Endothelial cell of umbilical vein (primary cell): ENCODE results near the gene GABRQ. TPM values are rescaled to one million over a fixed set of nuclear protein-coding genes. Genes with fewer than 3 reads are reported as not detected.

Source experiments
- Bru-seq: library from RNA; stranded (reverse); fragments of 400-500 nt; gene quantifications from one replicate; lab custom pipeline; 2021; lab: Mats Ljungman, UMichigan
- BruChase-seq, 2 experiments: library from RNA; stranded (reverse); fragments of 400-500 nt; gene quantifications; one replicate each; lab custom pipeline; 2021; lab: Mats Ljungman, UMichigan
- BruUV-seq: library from RNA; stranded (reverse); fragments of 400-500 nt; replicated peaks from 2 replicates; lab custom pipeline; 2021; lab: Mats Ljungman, UMichigan
- CTCF ChIA-PET: fragments of 300-600, 350-600 bp; sonication (Branson Sonifier 250); formaldehyde crosslinking; loops from one replicate; lab custom pipeline; 2021; ENCODE audit warnings: antibody characterized with exemption, inconsistent platforms; lab: Charles Lee
- POLR2A ChIA-PET: fragments of 300-600, 350-600 bp; sonication (Branson Sonifier 250); formaldehyde crosslinking; loops from one replicate; lab custom pipeline; 2021; ENCODE audit warnings: antibody characterized with exemption, inconsistent platforms; lab: Charles Lee
- DNase-seq: peaks from one replicate; pipeline ENCODE4 v3.0.0-alpha.2; 2011; ENCODE audit warnings: low read depth, low spot score
- FAIRE-seq: peaks from 2 replicates; lab custom pipeline; 2011; peaks lifted over from hg19 to GRCh38; lab: Jason Lieb, UNC
- H2AFZ ChIP-seq: 2 replicates; pipeline ENCODE4 v1.6.0; 2012; ENCODE audit warnings: low read depth, low read length, control low read depth, inconsistent platforms
- H3K27ac ChIP-seq: 2 replicates; pipeline ENCODE4 v1.5.1; 2011; ENCODE audit warnings: low read depth, mild to moderate bottlenecking, control low read depth, low read length, moderate library complexity; ENCODE audit not compliant: insufficient read depth
- H3K27me3 ChIP-seq, 2 experiments: 2 replicates each; pipeline versions ENCODE4 v1.6.0 to v1.6.1; 2011; ENCODE audit warnings: low read length in 2 of 2, mixed read lengths in 1 of 2; ENCODE audit not compliant: control insufficient read depth in 2 of 2, insufficient read depth in 2 of 2
- H3K36me3 ChIP-seq, 2 experiments: 2 replicates in 1 of 2; 3 replicates in 1 of 2; pipeline ENCODE4 v1.5.1; 2011; ENCODE audit warnings: low read length in 2 of 2, mild to moderate bottlenecking in 1 of 2, moderate library complexity in 1 of 2; ENCODE audit not compliant: control insufficient read depth in 2 of 2, insufficient read depth in 2 of 2; ENCODE audit errors: extremely low read depth in 1 of 2
- H3K4me1 ChIP-seq: 3 replicates; pipeline ENCODE4 v1.5.1; 2011; ENCODE audit warnings: mild to moderate bottlenecking, low read length; ENCODE audit not compliant: control insufficient read depth, insufficient read depth; ENCODE audit errors: extremely low read depth
- H3K4me2 ChIP-seq: 2 replicates; pipeline ENCODE4 v1.6.1; 2011; ENCODE audit warnings: low read length, control low read depth, mixed read lengths; ENCODE audit not compliant: insufficient read depth
- H3K4me3 ChIP-seq, 3 experiments: fragments of 200-600 bp in 1 of 3; sonication (generic), shearing (Covaris generic) in 1 of 3; replicated peaks in 1 of 3; 2 replicates each; pipeline ENCODE4 v1.5.1; 2011 to 2016; ENCODE audit warnings: control low read depth in 3 of 3, low read length in 3 of 3, mild to moderate bottlenecking in 2 of 3, inconsistent platforms in 1 of 3, low read depth in 1 of 3, moderate library complexity in 1 of 3; ENCODE audit not compliant: insufficient read depth in 1 of 3
- H3K79me2 ChIP-seq: 2 replicates; pipeline ENCODE4 v1.6.0; 2012; ENCODE audit warnings: low read length, inconsistent platforms; ENCODE audit not compliant: control insufficient read depth, insufficient read depth
- H3K9ac ChIP-seq: replicated peaks from 2 replicates; pipeline ENCODE3; 2011; ENCODE audit warnings: low read length, control low read depth; ENCODE audit not compliant: insufficient read depth; ENCODE audit errors: extremely low read depth
- H3K9me1 ChIP-seq: replicated peaks from 3 replicates; pipeline ENCODE4 v1.6.0; 2011; ENCODE audit warnings: mild to moderate bottlenecking, low read length; ENCODE audit not compliant: control insufficient read depth, insufficient read depth; ENCODE audit errors: extremely low read depth
- H3K9me3 ChIP-seq: replicated peaks from 2 replicates; pipeline ENCODE4 v1.5.1; 2012; ENCODE audit warnings: low read length, inconsistent platforms; ENCODE audit not compliant: control insufficient read depth, insufficient read depth
- H4K20me1 ChIP-seq: replicated peaks from 2 replicates; pipeline ENCODE3; 2011; ENCODE audit warnings: mild to moderate bottlenecking, low read length; ENCODE audit not compliant: control insufficient read depth, insufficient read depth; ENCODE audit errors: extremely low read depth
- EZH2 ChIP-seq: IDR thresholded peaks from 2 replicates; pipeline ENCODE4 v1.6.1; 2012; ENCODE audit warnings: borderline replicate concordance, low read depth, mild to moderate bottlenecking, moderate library complexity, low read length, inconsistent platforms; ENCODE audit not compliant: severe bottlenecking
- FOS ChIP-seq: IDR thresholded peaks from 2 replicates; pipeline ENCODE4 v1.6.1; 2011; ENCODE audit warnings: mild to moderate bottlenecking, low read length, moderate library complexity, borderline replicate concordance; ENCODE audit not compliant: insufficient read depth
- GATA2 ChIP-seq: IDR thresholded peaks from 2 replicates; pipeline ENCODE4 v1.7.0; 2011; ENCODE audit warnings: low read depth, mild to moderate bottlenecking, moderate library complexity, mixed read lengths, low read length; ENCODE audit not compliant: insufficient read length, insufficient read depth
- JUN ChIP-seq: IDR thresholded peaks from 2 replicates; pipeline ENCODE4 v1.6.1; 2011; ENCODE audit warnings: borderline replicate concordance, low read depth; ENCODE audit not compliant: insufficient read length, insufficient read depth
- MYC ChIP-seq: IDR thresholded peaks from one replicate; pipeline ENCODE4 v1.6.1; 2011; ENCODE audit warnings: mild to moderate bottlenecking, low read depth, low read length
- POLR2A ChIP-seq: IDR thresholded peaks from 2 replicates; pipeline ENCODE4 v1.6.1; 2012; ENCODE audit warnings: low read depth, mild to moderate bottlenecking, control low read depth, low read length
- POLR2AphosphoS5 ChIP-seq: IDR thresholded peaks from 2 replicates; pipeline ENCODE4 v1.6.1; 2012; ENCODE audit warnings: low read depth, mild to moderate bottlenecking, control low read depth, low read length, moderate library complexity; ENCODE audit not compliant: insufficient read depth
- dilution Hi-C: fragments of 300-500 bp; cut with MboI; formaldehyde crosslinking; loops from one replicate; pipeline ENCODE4 v1.15.0; 2019; ENCODE audit warnings: low sequenced_read_pairs; ENCODE audit not compliant: extremely low pct_ligation_motif_present
- intact Hi-C: fragments of 100-400 bp; cut with micrococcal nuclease; formaldehyde crosslinking; loops from one replicate; pipeline ENCODE4 v1.10.0; 2022
- long read RNA-seq: library from polyadenylated mRNA; stranded (forward); transcript quantifications from one replicate; pipeline ENCODE4 v2.0.0, GENCODE V29; 2021
- polyA minus RNA-seq, 3 experiments: library from RNA; depleted of rRNA, polyadenylated mRNA; stranded (reverse); fragments of >200 nt; gene quantifications; 1 replicate in 1 of 3; 2 replicates in 2 of 3; pipeline ENCODE4 v1.2.3, GENCODE V29; 2011
- polyA plus RNA-seq, 4 experiments: library from polyadenylated mRNA; depleted of rRNA in 3 of 4; stranded (reverse) in 3 of 4; unstranded in 1 of 4; fragments of >200 nt; gene quantifications; 2 replicates each; pipeline versions ENCODE4 v1.2.1 to v1.2.3, GENCODE V29; 2011 to 2012; ENCODE audit warnings: missing spikeins in 1 of 4
- total RNA-seq: library from RNA; stranded (reverse); gene quantifications from 2 replicates; pipeline ENCODE4 v1.2.3, GENCODE V29; 2021
- TF ChIP-seq, protein P1 (sequence below): IDR thresholded peaks from 2 replicates; pipeline ENCODE4 v1.6.1; 2011; ENCODE audit not compliant: insufficient read depth, insufficient read length
- TF ChIP-seq, protein P2 (sequence below), 2 donors: IDR thresholded peaks; 1 replicate in 1 of 2; 2 replicates in 1 of 2; pipeline ENCODE4 v1.5.1; 2011; ENCODE audit warnings: low read length in 2 of 2, mild to moderate bottlenecking in 2 of 2, moderate library complexity in 2 of 2, control low read depth in 1 of 2, inconsistent platforms in 1 of 2, low read depth in 1 of 2; ENCODE audit not compliant: insufficient read depth in 1 of 2; ENCODE audit errors: extremely low read depth in 1 of 2

Gene GABRQ
- total RNA-seq, result not detected in 2 replicates
- polyA plus RNA-seq, result 0.01 and 0.02 TPM in 2 replicates
- polyA plus RNA-seq (2011; cell fraction: cytosol; rRNA removed), result 0.01 and 0.03 TPM in 2 replicates
- polyA plus RNA-seq (2011; cell fraction: nucleus; rRNA removed), result 0.03 and 0.04 TPM in 2 replicates
- polyA plus RNA-seq (2012), result 0.09 TPM in 1 of 2 replicates, not detected in the other
- not detected in 2 replicates for polyA minus RNA-seq
- not detected for polyA minus RNA-seq (2011; cell fraction: cytosol; rRNA and poly(A)+ RNA removed)
- polyA minus RNA-seq (2011; cell fraction: nucleus; rRNA and poly(A)+ RNA removed), result not detected in 2 replicates
- Bru-seq, nascent RNA, result not detected
- BruChase-seq, experiment 1, labeled RNA remaining after a 6-hour chase, result percentile 13 among the genes with signal in this experiment
- not detected for BruChase-seq, experiment 2, labeled RNA remaining after a 2-hour chase
- long read RNA-seq, result 0 reads

DNA sequence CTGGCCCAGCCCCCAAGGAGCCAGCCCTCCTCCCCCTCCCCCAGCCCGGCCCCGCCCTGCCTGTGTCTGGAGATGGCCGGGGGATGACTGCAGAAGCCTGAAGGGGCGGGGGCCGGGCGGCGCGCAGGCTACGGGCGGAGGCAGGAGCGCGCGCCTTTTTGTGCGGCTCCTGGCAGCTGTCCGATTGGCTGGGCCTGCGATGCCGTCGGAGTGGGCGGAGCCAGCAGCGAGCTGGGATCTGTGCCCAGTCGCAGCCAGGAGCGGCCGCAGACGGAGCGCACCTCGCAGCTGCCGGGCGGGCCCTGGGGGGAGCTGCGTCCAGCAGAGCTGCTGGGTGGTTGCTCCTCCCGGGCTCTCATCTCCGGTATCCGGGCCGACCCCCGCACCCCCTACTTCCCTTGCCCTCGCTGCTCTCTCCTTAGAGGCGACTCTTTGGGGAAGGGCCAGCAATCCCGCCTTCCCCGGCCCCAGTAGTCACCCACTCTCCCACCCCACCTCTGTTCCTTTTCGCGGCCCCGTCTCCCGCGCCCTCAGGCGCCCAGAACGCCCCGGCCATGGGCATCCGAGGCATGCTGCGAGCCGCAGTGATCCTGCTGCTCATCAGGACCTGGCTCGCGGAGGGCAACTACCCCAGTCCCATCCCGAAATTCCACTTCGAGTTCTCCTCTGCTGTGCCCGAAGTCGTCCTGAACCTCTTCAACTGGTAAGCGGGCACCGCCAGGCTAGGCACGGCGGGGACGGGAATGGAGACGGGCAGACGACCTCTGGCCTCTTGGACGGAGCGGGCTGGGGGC, at the start of gene GABRQ:
Gene GABRQ (plus strand): TSS at position 247 of the 794 bp plus-strand sequence. CDS start 308 bp downstream, at position 555.
- Histone ChIP-seq H3K36me3 (no peaks in the 10 kb centered on the region), H3K4me1 (no peaks in the 10 kb centered on the region), H3K79me2 (no peaks in the 10 kb centered on the region), H4K20me1 (no peaks in the 10 kb centered on the region), H3K4me3 (no peak within 1 kb of the TSS), H3K4me2 (no peak within 1 kb of the TSS), H3K27me3 (peaks cover 6 to 13% of the 10 kb centered on the region in 2 experiments), H3K27ac (no peak within 1 kb of the TSS), H3K9me1 (no peaks in the 10 kb centered on the region), H3K9ac (no peak within 1 kb of the TSS), H2AFZ (no peak within 1 kb of the TSS), H3K9me3 (no peaks in the 10 kb centered on the region)
- ChIA-PET POLR2A (no interaction called here), CTCF (interaction anchor here (0.8 to 0.9 kb wide), 2 partner anchors 884 to 887 kb away, joined by 3 to 5 read pairs; no protein-coding TSS in a partner anchor)
- dilution Hi-C loops, result no loop called here
- no TSS peak for BruUV-seq
- DNase-seq (peak; percentile 10), FAIRE-seq (no peak)
- TF ChIP-seq POLR2AphosphoS5 (no peak), POLR2A (no peak), EZH2 (no peak), MYC (no peak), JUN (no peak), GATA2 (no peak), FOS (no peak)
- TF ChIP-seq, protein P1, sequence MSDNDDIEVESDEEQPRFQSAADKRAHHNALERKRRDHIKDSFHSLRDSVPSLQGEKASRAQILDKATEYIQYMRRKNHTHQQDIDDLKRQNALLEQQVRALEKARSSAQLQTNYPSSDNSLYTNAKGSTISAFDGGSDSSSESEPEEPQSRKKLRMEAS, result no peak
- TF ChIP-seq, protein P2, sequence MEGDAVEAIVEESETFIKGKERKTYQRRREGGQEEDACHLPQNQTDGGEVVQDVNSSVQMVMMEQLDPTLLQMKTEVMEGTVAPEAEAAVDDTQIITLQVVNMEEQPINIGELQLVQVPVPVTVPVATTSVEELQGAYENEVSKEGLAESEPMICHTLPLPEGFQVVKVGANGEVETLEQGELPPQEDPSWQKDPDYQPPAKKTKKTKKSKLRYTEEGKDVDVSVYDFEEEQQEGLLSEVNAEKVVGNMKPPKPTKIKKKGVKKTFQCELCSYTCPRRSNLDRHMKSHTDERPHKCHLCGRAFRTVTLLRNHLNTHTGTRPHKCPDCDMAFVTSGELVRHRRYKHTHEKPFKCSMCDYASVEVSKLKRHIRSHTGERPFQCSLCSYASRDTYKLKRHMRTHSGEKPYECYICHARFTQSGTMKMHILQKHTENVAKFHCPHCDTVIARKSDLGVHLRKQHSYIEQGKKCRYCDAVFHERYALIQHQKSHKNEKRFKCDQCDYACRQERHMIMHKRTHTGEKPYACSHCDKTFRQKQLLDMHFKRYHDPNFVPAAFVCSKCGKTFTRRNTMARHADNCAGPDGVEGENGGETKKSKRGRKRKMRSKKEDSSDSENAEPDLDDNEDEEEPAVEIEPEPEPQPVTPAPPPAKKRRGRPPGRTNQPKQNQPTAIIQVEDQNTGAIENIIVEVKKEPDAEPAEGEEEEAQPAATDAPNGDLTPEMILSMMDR (IDR thresholded peaks at IDR 0.05; ENCODE audit: extremely low read depth in 1 of 2, insufficient read depth in 1 of 2, low read depth in 1 of 2, low read length in 2 of 2), result no peak
- intact Hi-C loops, result no loop called here
